Activated effector memory CD4-positive, alpha-beta T cell treated with Interleukin-2 at 50 U/mL for 16 hours (primary cell): Measurements from ENCODE around the gene ARF5.
A peak's percentile ranks its signal among the peaks of the same experiment; 100 is the strongest.
"Not testable (repeated sequence)": the region's sequence is repeated elsewhere in the genome, so short reads cannot be mapped to it uniquely, and the experiment has no call there.

Experiments used
- DNase-seq: peaks from one replicate; pipeline ENCODE4 v3.0.0-alpha.2; 2020

Gene ARF5

GRCh38 chr7:127588019-127588696 is at the start of gene ARF5:
ARF5 (plus strand) TSS chr7:127588411; CDS start chr7:127588499, 88 bp downstream.
- DNase-seq = peak; percentile 87

DNA sequence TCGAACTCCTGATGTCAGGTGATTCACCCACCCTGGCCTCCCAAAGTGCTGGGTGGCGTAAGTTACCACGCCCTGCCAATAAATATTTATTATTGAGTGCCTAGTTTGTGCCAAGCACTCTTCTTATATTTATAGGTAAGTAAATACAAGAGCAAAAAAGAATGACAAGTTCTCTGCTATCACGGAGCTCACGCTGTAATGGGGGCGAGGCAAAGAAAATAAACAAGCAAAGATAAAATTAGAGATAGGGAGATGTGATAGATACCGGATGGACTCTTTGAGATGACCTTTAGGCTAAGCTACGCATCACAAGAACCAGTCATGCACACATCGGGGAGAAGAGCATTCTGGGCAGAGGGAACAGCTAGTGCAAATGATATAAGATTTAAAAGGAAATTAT is 49.1 kb upstream of the ARF5 start:
- DNase-seq = no peak

GRCh38 chr7:127540461-127540860 is 47.8 kb upstream of the ARF5 start:
- DNase-seq = not testable (repeated sequence)

- DNase-seq = no peak
These were observed 46.7 kb upstream of the ARF5 start for GRCh38 chr7:127541548-127541947.

DNA sequence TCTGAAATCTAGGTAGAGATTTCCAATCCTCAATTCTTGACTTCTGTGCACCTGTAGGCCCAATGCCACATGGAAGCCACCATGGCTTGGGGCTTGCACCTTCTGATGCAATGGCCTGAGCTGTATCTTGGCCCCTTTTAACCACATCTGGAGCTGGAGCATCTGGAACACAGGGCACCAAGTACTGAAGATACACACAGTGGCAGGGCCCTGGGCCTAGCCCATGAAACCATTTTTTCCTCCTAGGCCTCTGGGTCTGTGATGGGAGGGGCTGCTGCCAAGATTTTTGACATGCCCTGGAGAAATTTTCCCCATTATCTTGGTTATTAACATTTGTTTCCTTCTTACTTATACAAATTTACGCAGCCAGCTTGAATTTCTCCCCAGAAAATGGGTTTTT is 41.9 kb upstream of the ARF5 start:
- no peak for DNase-seq

GRCh38 chr7:127550247-127550646 is 38.0 kb upstream of the ARF5 start:
- DNase-seq = no peak

DNA sequence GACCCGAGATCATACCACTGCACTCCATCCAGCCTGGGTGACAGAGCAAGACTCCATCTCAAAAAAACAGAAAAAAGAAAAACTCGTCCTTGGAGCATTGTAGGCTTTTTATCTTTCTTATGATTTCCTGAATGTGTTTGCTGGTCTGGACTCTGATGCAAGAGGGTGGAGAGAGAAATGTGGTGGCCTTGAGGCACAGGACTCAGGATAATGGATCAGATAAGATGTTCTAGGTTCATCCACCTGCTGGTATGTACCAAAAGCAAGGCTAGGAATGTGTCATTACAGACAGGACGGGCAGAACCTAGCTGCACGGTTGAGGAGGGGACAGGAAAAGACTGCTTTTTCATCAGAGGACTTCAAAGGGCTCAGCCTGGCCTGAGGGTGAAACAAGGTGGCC is 36.3 kb upstream of the ARF5 start:
- DNase-seq = no peak

DNA sequence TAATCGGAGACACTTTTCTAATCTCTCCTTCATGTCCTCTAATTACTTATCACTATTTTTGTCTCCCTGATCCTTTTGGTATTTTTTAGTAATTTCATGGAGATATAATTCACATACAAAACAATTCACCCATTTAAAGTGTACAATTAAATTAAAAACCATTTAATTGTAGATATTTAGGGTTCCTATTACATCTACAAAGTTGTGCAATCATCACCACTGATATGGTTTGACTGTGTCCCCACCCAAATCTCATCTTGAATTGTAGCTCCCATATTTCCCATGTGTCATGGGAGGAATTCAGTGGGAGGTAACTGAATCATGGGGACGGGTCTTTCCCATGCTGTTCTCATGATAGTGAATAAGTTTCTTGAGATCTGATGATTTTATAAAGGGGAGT is 31.8 kb upstream of the ARF5 start:
- no peak for DNase-seq

- DNase-seq = no peak
These were observed 30.4 kb upstream of the ARF5 start for GRCh38 chr7:127557803-127558202.

DNA sequence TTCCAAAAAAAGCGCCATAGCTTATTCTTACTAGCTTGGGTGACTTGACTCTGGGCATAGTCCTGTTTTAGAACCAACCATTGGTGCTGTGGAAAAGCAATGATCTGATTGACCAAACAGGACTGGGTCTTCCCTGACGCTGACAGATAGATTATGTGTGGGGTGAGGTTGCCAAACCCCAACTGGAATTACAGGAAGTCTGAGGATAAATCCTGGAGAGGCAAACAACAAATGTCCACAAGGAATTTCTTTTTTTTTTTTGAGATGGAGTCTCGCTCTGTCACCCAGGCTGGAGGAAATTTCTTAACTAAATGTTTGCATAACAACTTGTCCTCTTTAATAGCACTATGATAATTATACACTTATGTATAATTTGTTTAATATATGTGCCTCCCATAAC is 22.0 kb upstream of the ARF5 start:
- DNase-seq = no peak

- not testable (repeated sequence) for DNase-seq
These were observed 20.2 kb upstream of the ARF5 start for GRCh38 chr7:127568034-127568433.

GRCh38 chr7:127571741-127572505 is 16.3 kb upstream of the ARF5 start:
- DNase-seq = no peak

GRCh38 chr7:127578036-127578684 is 10.1 kb upstream of the ARF5 start:
- DNase-seq = no peak

GRCh38 chr7:127578711-127579275 is 9.4 kb upstream of the ARF5 start:
- DNase-seq = no peak

DNA sequence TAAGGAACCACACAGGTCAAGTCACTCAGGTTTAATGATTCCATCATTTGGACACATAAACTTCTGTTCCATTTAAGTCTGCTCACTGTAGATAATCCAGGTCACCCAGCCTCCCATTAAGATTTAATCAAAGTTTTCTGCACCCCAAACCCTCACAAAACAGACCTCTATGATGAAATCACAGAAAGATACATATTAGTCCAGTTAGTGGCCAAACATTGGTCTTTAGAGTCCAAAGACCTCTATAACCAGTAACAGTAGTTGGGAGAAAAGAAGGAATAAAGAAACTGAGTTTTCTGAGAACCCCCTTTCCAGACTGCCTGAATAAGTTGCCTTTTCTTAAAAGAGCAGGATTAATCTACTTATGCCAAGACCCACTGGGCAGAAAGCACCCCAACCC is 7.6 kb upstream of the ARF5 start:
- no peak for DNase-seq

DNA sequence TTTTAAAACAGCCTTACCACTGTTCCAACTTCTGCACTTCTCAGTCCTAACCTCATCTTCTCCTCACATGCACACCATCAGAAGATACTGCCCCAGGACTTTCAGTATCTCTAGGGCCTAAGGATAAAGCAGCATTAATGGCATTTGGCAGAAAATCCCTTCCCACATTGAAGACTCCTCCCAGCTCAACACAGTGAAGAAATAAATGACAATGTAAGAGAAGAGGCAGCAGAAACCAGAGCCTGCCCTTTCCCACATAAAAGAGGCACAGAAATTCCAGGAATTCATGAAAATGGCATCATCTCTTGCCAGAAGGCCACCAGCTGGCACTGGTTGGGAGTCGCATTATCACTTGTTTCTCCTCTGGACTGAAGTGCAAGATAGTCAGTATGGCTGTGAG is 6.5 kb upstream of the ARF5 start:
- DNase-seq = no peak

- no peak for DNase-seq
These were observed 5.8 kb upstream of the ARF5 start for GRCh38 chr7:127582361-127582760.

DNA sequence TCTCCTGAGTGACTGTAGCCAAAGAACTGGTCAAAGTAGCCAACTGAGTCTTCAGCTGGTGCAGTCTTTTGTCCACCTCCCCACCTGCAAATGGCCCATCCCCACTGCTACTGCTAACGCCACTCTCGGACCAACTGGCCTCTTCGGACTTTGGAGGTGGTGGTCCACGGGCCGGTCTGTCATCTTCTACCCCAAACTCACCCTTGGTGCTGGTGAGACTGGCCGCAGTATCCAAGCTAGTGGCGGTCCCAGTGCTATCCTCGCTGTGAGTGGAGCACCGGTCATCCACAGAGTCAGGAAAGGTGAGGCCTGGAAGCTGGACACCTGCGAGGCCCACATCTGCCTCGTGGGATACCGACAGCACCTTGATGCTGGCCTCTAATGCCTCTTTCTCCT is 3.6 kb upstream of the ARF5 start:
- no peak for DNase-seq

DNA sequence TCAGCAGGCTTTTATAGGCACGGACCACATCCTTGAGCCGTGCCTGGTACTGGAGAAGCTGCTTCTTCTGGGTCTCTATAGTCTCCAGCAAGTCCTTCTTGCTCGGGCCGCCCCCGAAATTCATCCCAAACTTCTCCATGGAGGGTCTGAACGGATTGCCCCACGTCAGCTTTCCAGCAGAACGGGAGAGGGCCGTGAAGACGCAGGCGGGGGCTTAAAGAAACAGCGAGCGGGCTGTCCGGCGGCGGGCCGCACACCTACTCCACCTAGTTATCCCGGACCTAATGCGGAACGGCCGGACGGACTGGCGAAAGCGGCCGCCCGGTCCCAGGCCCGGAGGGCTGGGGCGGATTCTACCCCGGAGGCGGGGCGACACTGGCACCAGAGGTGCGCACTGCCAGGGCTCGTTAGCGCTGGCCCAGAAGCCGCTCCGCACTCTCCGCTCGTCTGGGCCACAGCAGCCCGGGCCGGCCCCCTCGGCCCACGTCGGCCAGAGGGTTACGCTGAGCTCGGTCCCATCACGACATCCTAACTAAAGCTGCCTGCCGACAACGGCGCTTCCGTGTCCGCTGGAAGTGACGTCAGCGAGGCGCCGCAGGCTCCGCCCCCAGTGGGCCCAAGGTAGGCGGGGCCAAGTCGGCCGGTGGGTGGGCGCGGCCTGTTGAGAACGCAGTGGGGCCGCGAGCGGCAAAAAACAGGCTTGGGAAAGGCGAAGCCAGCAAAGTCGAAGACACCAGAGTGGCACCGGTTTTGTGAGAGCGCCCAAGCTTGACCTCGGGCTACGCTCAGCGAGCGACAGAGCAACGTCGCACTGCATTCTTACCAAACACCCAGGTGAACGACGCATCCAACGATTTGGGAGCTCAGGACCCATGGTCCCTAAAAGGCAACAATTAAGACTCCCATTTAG is 2.9 kb upstream of the ARF5 start, which contains the start of gene GCC1:
GCC1 (minus strand) TSS at position 553 of the 910 bp plus-strand sequence; CDS start at position 139, 414 bp downstream.
- peak; percentile 90 for DNase-seq

DNA sequence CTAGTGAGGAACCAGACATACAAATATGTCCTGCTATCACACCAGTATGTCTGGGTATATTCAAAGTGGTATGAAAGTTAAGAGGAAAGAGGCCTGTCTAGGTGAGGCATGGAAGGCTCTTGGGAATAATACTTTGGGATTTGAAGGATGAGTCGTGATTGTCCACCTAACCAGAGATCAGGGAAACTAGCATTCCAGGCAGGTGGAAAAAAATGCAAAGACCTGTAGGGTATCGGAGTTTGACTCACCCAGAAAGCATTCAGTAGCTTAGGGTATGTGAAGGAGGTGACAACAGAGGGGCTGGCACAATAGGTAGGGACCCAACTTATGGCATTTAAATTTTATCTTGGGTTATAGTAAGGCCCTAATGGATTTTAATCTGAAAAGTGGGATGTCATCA is 1.9 kb upstream of the ARF5 start:
- DNase-seq = no peak

DNA sequence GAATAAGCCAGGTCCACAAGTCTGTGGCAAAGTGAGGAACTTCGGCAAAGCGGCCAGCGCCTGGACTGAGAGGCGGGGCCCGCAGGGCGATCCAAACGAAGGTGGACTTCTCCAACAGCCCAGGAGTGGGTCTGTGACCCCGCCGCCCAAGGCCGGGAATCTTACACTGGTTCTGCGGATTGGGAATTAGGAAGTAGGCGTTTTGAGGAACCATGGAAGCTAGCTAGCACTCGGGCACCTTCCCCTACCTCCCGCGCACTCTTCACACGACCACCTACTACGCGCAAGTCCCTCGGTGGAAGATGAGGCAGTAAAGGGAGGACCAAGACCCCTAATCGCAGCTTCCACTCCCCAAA is 570 bp upstream of the ARF5 start:
- no peak for DNase-seq

DNA sequence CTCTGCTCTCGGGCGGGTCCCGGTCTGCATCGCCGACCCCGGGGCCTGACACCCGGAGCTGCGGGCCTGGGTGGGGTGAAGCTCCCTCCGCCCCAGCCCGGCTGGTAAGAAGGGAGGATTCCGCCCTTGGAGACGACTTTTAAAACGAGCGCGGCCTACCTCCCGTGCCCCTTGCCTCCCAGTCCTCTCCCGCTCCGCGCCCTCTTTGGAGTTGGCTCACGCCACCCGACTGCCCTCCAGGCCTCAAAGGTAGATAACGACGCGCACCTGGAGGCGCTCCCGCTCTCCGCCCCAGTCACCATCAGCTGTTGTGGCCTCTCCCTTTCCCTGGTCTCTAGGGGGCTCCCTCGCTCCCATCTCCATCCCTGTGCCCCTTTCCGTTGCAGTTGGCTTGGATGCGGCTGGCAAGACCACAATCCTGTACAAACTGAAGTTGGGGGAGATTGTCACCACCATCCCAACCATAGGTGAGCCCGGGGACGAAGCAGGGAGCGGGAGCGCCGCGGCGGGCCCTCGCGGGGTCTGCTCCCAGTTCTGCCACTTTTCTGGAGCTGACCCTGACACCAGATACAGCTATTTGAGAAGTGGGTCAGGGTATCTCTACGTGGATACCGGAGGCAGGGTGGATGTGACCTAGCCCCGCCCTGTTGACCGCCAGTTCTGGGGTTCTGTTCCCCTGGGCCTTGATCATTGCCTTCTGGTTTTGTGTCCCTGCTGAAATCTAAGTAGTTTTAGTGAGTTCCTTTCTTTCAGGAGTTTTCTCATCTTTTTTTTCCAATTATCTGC is 679 bp downstream of the ARF5 start:
- DNase-seq = no peak
